ENCODE measurements around the gene MGST2.

MGST2 gene

DNA sequence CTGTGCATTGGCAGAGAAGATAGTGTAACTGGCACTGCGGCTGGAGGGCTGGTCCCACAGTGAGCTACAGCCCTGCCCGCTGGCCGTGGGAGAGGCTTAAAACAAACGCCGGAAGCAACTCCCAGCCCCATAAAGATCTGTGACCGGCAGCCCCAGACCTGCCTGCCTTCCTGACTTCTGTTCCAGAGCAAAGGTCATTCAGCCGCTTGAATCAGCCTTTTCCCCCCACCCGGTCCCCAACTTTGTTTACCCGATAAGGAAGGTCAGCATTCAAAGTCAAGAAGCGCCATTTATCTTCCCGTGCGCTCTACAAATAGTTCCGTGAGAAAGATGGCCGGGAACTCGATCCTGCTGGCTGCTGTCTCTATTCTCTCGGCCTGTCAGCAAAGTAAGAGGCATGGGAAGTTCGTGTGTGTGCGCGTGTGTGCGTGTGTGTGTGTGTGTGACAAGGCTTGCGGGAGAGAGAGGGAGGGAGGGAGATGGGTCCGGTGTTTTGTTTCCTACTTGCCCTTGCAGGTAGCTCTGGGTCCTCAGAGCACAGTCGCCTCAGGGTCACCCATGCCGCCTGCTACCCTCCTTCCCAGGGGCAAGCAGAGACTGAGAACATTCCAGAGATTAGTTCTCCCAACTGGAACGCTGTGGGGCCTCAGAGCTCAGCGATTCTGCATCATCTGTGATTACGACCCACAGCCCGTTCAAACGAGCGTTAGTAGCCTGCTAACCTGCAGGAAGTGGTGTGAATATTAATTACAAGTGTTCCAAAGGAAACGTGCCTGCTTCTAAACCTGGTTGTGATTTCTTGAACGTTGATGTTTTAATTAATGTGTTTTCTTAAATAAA lies at the start of gene MGST2:
Gene MGST2 (plus strand): TSS at position 130 of the 840 bp plus-strand sequence. CDS start 201 bp downstream, at position 331.
- in situ Hi-C loops (cut with MboI; ENCODE audit: low sequenced_read_pairs) = no loop called here
- Histone ChIP-seq H3K9me3 (no peaks in the 10 kb centered on the region), H3K27me3 (ENCODE audit: low read depth) (no peaks in the 10 kb centered on the region), H3K4me1 (peaks cover 29% of the 10 kb centered on the region), H3K4me3 (peak within 1 kb of the TSS; percentile 31), H3K36me3 (replicated peaks) (no peaks in the 10 kb centered on the region)
- peak; percentile 55 to 71 for DNase-seq (ENCODE audit: low spot score in 2 of 2)

DNA sequence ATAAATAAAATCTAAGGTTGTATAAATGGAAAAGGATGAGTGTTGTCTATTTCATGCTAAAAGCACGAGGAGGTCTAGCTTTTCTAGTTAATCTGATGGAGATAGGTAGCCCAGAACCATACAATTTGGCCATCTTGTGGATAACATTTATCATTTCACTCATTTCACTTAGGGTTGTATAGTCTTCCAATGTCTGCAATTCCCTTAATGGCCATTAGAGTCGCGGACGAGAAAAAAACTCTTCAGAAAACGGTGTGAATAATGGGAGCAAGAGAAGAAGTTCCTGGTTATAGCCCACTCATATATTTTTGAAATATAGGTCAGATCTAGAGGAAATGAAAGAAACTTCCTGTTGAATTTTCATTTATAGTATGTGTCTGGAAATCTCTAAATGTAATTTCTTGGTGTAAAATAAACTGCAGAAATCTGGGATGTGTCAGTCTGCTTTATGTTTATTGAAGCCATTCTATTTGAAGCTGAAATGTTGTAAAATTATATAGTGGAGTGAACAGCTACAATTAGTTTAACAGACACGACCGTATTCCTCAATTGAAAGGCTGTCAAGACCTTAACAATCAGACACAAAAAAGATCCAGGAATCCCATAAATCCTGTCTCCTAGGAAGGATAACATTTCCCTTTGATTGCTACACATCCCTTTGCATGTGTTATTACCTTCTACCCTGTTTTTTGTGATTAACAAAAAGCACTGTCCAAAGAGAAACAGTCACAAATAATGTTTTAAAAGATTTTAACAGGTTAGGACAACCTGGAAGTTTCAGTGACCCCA lies 47.7 kb upstream of the MGST2 start:
- DNase-seq (ENCODE audit: low spot score in 2 of 2) = peak; percentile 28 to 59
- in situ Hi-C loops (cut with MboI; ENCODE audit: low sequenced_read_pairs) = no loop called here
- H3K4me1 ChIP-seq = peaks cover 5% of the 10 kb centered on the region
- H3K4me3 ChIP-seq = no peak overlapping the region
- no peaks in the 10 kb centered on the region for H3K36me3 ChIP-seq (replicated peaks)
- H3K9me3 ChIP-seq = no peaks in the 10 kb centered on the region
- H3K27me3 ChIP-seq (ENCODE audit: low read depth) = peaks cover 3% of the 10 kb centered on the region

DNA sequence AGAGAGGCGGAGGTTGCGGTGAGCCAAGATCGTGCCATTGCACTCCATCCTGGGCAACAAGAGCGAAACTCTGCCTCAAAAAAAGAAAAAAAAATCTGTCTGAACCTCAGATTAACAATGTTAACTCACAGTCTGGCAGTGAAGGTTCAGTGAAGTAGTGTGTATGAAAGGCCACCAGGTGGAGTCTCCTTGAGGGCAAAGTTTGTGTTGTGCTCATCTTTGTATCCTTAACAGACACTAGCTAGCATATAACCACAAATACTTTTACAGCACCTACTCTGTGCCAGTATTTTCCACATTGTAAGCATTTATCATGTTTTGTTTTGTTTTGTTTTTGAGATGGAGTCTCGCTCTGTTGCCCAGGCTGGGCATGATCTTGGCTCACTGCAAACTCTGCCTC lies 46.0 kb upstream of the MGST2 start:
- no peaks in the 10 kb centered on the region for H3K9me3 ChIP-seq
- DNase-seq (ENCODE audit: low spot score in 2 of 2) = peak; percentile 33 to 63
- no peak overlapping the region for H3K4me3 ChIP-seq
- no peaks in the 10 kb centered on the region for H3K36me3 ChIP-seq (replicated peaks)
- in situ Hi-C loops (cut with MboI; ENCODE audit: low sequenced_read_pairs) = no loop called here
- H3K4me1 ChIP-seq = peaks cover 8% of the 10 kb centered on the region
- H3K27me3 ChIP-seq (ENCODE audit: low read depth) = peaks cover 5% of the 10 kb centered on the region

DNA sequence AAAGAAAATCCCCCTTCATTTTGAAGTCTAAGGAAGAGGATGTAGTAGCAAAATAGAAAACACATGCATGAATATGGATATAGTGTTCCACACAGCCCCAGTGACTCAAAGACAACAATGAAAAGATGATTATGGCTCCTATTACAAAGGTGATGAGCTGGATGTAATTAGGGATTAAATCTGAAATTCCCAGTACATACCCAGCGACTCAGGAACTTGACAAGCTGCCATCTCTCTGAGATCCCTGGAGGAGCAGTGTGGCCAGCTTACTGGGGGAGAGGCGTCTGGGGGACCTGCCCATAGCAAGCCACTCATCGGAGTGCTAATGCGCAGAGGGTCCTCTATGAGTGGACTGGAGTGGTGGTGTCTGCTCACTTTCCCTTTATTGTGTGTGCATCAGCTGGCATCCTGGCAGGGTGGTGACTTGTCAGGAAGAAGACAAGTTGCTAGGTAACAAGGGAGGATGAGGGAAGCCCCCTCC lies 42.7 kb upstream of the MGST2 start:
- in situ Hi-C loops (cut with MboI; ENCODE audit: low sequenced_read_pairs) = no loop called here

DNA sequence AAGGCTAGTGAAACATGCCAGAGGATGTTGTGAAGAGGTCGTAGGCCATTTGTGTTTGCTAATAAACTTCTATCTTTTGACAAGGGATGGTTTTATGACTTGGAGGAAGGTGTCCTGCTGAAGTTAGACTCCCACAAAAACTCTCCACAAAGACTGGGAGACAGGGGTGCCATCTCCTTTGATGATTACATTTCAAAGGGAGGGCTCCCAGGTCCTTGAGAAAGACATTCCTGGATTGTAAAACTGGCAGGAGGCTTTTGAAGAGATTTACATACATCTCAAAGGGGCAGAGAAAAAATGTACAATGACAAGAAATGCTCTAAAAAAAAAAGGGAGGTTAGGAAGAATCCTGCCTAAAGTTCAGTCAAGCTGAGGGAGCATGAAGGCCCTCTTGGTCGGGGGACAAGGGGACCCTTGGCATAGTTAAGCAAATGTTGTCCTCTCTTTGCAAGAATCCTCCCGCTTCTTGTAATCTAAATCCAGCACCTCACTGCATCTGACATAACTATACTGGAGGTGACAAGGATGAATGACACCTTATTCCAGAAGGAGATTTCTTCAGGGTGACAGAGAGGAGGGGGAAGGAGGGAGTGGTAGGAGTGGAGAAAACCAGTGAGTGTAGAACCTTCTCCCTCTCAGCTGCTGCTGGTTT lies 41.1 kb upstream of the MGST2 start:
- DNase-seq (ENCODE audit: low spot score in 2 of 2) = peak in 1 of 2 experiments; percentile 17
- H3K36me3 ChIP-seq (replicated peaks) = no peaks in the 10 kb centered on the region
- H3K9me3 ChIP-seq = no peaks in the 10 kb centered on the region
- in situ Hi-C loops (cut with MboI; ENCODE audit: low sequenced_read_pairs) = no loop called here
- peaks cover 7% of the 10 kb centered on the region for H3K27me3 ChIP-seq (ENCODE audit: low read depth)
- H3K4me3 ChIP-seq = no peak overlapping the region
- peaks cover 10% of the 10 kb centered on the region for H3K4me1 ChIP-seq

More for the DNA sequence above, 42.7 kb upstream of the MGST2 start:
- H3K9me3 ChIP-seq = no peaks in the 10 kb centered on the region
- DNase-seq (ENCODE audit: low spot score in 2 of 2) = peak; percentile 72 to 93
- H3K36me3 ChIP-seq (replicated peaks) = no peaks in the 10 kb centered on the region
- H3K27me3 ChIP-seq (ENCODE audit: low read depth) = peaks cover 7% of the 10 kb centered on the region
- H3K4me3 ChIP-seq = no peak overlapping the region
- peaks cover 10% of the 10 kb centered on the region for H3K4me1 ChIP-seq

DNA sequence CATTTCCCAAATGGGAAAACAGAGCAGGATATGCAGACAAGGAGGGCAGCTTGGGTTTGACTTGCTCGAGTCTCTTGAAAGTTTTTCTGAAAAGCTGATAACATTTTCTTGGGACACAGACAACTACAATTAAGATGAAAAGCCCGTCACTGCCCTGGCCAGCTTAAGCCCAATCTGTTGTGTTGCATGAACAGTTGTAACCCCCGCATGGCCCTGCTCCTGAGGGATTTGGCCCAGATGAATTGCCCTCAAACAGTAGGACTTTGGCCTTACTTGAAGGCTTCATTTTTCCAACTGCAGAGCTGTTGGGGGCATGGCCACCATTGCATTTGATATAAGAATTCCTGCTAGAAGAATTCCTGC lies 40.5 kb upstream of the MGST2 start:
- no peak for DNase-seq (ENCODE audit: low spot score in 2 of 2)
- Histone ChIP-seq H3K4me3 (no peak overlapping the region), H3K36me3 (replicated peaks) (no peaks in the 10 kb centered on the region), H3K27me3 (ENCODE audit: low read depth) (peaks cover 7% of the 10 kb centered on the region), H3K4me1 (peaks cover 10% of the 10 kb centered on the region), H3K9me3 (no peaks in the 10 kb centered on the region)
- in situ Hi-C loops (cut with MboI; ENCODE audit: low sequenced_read_pairs) = no loop called here

DNA sequence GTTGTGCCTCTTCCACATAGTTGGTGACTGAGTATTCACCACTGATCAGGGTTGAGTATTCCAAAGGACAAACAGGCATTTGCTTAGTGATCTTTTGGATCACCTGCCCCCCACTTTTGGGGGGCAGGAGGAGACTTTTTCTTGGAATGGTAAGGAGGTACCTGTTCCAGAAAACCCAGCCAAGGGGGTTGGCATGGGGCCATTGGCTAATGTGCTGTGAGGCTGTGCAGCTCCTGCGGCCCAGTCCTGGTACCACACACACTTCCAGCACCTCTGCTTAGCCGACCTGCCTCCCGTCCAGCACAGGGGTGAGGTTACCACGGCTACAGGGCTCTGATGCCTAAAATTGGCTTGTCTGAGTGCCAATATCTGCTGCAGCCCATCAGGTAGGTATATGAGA lies 40.1 kb upstream of the MGST2 start:
- Histone ChIP-seq H3K4me3 (no peak overlapping the region), H3K36me3 (replicated peaks) (no peaks in the 10 kb centered on the region), H3K4me1 (peaks cover 10% of the 10 kb centered on the region), H3K9me3 (no peaks in the 10 kb centered on the region), H3K27me3 (ENCODE audit: low read depth) (peaks cover 7% of the 10 kb centered on the region)
- in situ Hi-C loops (cut with MboI; ENCODE audit: low sequenced_read_pairs) = no loop called here
- DNase-seq (ENCODE audit: low spot score in 2 of 2) = no peak

DNA sequence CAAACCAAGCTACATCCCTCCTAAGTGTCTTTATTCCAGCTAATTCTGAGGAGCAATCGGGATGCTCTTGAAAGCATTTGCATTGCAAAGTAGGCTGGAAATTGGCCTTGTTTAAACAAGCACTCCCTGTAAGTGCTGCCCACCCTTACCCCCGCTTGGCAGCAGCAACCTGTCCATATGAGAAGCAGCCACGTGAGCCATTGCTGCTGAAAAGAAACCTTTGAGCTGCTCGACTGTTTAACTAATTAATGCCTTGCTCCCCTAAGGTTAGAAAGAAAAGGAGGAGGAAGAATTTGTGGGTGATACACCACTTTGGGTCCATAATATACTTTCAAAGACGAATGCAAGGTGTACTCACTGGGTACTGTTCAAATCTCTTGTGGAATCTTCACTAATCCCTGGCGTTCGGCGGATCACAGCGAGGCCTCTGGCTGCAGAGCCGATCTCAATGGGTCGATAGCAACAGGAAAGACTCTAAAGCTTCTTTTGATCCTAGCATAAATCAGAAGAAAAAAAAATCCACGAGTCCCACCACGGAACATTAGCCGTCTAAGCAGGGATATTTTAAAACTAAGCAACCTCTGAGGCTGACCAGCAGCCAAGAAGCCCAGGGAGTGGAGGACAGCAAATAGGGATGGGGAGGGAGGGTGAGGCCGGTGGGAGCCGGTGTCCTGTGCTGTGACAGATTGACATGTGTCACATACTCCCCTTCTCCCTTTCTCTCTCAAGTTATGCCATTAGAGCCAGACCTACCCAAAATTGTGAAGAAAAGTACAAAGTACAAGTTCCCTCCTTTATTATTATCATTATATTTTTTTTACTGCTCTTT lies 37.2 kb upstream of the MGST2 start:
- Histone ChIP-seq H3K9me3 (no peaks in the 10 kb centered on the region), H3K4me1 (peaks cover 3% of the 10 kb centered on the region), H3K4me3 (no peak overlapping the region), H3K27me3 (ENCODE audit: low read depth) (0 out of 2 replicates have a peak, but pooled peaks cover 5% of the 10 kb centered on the region), H3K36me3 (replicated peaks) (no peaks in the 10 kb centered on the region)
- in situ Hi-C loops (cut with MboI; ENCODE audit: low sequenced_read_pairs) = no loop called here
- DNase-seq (ENCODE audit: low spot score in 2 of 2) = no peak

DNA sequence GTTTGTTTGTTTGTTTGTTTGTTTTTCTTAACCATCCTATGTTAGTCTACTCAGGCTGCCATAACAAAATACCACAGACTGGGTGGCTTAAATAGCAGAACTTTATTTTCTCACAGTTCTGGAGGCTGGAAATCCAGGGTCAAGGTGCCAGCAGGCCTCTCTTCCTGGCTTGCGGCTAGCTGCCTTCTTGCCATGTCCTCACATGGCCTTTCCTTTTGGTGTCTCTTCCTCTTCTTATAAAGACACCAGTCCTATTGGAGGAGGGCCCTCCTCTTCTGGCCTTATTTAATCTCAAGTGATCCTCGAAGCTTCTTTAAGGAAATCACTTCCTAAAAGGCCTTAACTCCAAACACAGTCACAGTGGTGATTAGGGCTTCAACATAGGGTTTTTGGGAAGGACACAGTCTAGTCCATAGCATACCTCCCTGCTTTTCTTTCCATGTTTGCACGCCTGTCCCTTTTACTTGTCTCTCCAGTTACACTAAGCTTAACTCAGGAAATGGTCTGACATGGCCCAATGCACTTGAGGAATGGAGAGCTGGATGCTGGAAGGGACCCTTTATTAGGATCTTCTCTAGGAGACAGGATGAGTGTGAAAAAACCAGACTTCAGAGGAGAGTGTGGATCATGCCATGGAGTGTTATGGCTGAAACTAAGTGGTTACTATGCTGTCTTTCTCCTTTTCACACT lies 36.0 kb upstream of the MGST2 start:
- in situ Hi-C loops (cut with MboI; ENCODE audit: low sequenced_read_pairs) = no loop called here
- no peak for DNase-seq (ENCODE audit: low spot score in 2 of 2)
- H3K9me3 ChIP-seq = no peaks in the 10 kb centered on the region
- no peaks in the 10 kb centered on the region for H3K36me3 ChIP-seq (replicated peaks)
- H3K4me3 ChIP-seq = no peak overlapping the region
- 0 out of 2 replicates have a peak, but pooled peaks cover 3% of the 10 kb centered on the region for H3K27me3 ChIP-seq (ENCODE audit: low read depth)
- H3K4me1 ChIP-seq = peaks cover 3% of the 10 kb centered on the region

DNA sequence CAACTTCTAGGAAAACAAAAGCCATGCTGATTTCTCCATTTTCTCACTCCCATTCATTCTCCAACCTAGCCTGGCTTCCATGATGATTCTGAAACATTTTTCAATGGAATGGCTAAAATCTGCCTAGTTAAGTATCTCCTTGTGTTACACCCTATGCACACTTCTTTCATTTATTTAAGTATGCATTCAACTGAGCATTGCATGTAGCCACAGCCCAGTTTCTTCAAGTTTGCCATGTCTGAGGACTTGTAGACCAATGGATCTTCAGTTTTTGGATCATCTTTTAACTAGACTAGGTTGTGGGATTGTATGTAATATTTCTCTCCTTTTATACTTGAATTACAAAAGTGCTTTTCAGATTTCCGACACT lies 35.5 kb upstream of the MGST2 start:
- no peak overlapping the region for H3K4me3 ChIP-seq
- DNase-seq (ENCODE audit: low spot score in 2 of 2) = no peak
- no peaks in the 10 kb centered on the region; the same call in 1 of the 2 replicates for H3K4me1 ChIP-seq
- H3K36me3 ChIP-seq (replicated peaks) = no peaks in the 10 kb centered on the region
- 0 out of 2 replicates have a peak, but pooled peaks cover 3% of the 10 kb centered on the region for H3K27me3 ChIP-seq (ENCODE audit: low read depth)
- H3K9me3 ChIP-seq = no peaks in the 10 kb centered on the region
- in situ Hi-C loops (cut with MboI; ENCODE audit: low sequenced_read_pairs) = no loop called here

DNA sequence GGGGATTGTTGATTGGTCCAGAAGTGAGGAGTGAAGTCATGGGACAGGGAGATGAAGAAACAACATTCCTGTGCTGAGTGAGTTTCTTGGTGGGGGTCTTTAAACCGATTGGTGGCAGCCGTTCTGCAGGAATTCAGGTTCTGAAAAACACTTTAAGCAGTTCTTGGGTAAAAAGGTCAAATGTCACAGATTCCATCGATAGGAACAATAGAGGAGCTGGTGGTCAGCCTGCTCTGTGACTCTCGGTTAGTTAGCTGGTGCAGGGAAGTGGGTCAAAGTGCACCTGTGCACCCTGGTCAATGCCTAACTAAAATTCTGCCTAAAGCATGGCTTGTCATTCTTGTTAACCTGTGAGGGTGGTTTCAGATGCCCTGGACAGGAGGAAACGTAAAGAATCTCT lies 34.6 kb upstream of the MGST2 start:
- no peak for DNase-seq (ENCODE audit: low spot score in 2 of 2)
- H3K4me3 ChIP-seq = no peak overlapping the region
- in situ Hi-C loops (cut with MboI; ENCODE audit: low sequenced_read_pairs) = no loop called here
- H3K36me3 ChIP-seq (replicated peaks) = no peaks in the 10 kb centered on the region
- H3K9me3 ChIP-seq = no peaks in the 10 kb centered on the region
- peaks cover under 1% of the 10 kb centered on the region; the same call in 1 of the 2 replicates for H3K4me1 ChIP-seq
- H3K27me3 ChIP-seq (ENCODE audit: low read depth) = 0 out of 2 replicates have a peak, but pooled peaks cover 3% of the 10 kb centered on the region

DNA sequence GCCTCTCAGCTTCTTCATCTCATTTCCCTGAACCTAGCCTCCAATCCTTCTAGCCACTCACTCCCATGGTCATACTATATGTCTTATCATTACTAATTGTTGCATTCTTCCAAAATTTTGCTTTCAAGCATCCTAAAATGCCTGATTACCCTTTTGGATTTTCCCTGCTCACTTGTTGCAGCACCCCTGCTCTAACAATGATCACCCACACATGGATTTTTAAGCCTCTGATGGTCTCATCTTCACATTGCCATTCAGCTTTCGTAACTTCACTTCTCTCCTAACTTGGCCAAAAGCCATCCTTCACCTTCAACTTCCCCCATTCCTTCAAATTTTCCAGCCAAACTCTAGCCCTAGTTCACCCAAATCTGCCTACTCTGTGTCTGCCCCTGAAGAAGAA lies 33.8 kb upstream of the MGST2 start:
- peaks cover 5% of the 10 kb centered on the region for H3K4me1 ChIP-seq
- in situ Hi-C loops (cut with MboI; ENCODE audit: low sequenced_read_pairs) = no loop called here
- DNase-seq (ENCODE audit: low spot score in 2 of 2) = no peak
- no peaks in the 10 kb centered on the region for H3K9me3 ChIP-seq
- 0 out of 2 replicates have a peak, but pooled peaks cover 3% of the 10 kb centered on the region for H3K27me3 ChIP-seq (ENCODE audit: low read depth)
- H3K4me3 ChIP-seq = no peak overlapping the region
- no peaks in the 10 kb centered on the region for H3K36me3 ChIP-seq (replicated peaks)

All from HAP-1 (cell line).